ENCODE data around the gene CTSK. TPM values are rescaled to one million over a fixed set of nuclear protein-coding genes. Genes with fewer than 3 reads are reported as not detected.
A peak's percentile ranks its signal among the peaks of the same experiment; 100 is the strongest.
"Not testable (repeated sequence)": the region's sequence is repeated elsewhere in the genome, so short reads cannot be mapped to it uniquely, and the experiment has no call there.

The CTSK gene
- 0.55 and 8.6 TPM in 2 replicates for total RNA-seq (2014; rRNA removed; shearing (Covaris generic))

GRCh38 chr1:150808121-150808520, at the start of gene CTSK:
CTSK (minus strand) TSS chr1:150808260; CDS start chr1:150806805, 1,455 bp downstream.
- in situ Hi-C loops (cut with HindIII; ENCODE audit: low sequenced_read_pairs) = no loop called here
- peak; percentile 44 for DNase-seq (ENCODE audit: low spot score)

- in situ Hi-C loops (cut with HindIII; ENCODE audit: low sequenced_read_pairs); DNase-seq (ENCODE audit: low spot score): not testable (repeated sequence)
Observed at GRCh38 chr1:150852734-150853133, 44.7 kb upstream of the CTSK start.

- DNase-seq (ENCODE audit: low spot score); in situ Hi-C loops (cut with HindIII; ENCODE audit: low sequenced_read_pairs): not testable (repeated sequence)
Observed at GRCh38 chr1:150850801-150851362, 42.8 kb upstream of the CTSK start.

- no peak for DNase-seq (ENCODE audit: low spot score)
- in situ Hi-C loops (cut with HindIII; ENCODE audit: low sequenced_read_pairs) = no loop called here
Observed at GRCh38 chr1:150846473-150847146, 38.5 kb upstream of the CTSK start.

GRCh38 chr1:150843474-150843873, 35.4 kb upstream of the CTSK start:
- in situ Hi-C loops (cut with HindIII; ENCODE audit: low sequenced_read_pairs) = no loop called here

GRCh38 chr1:150842964-150843363, 34.9 kb upstream of the CTSK start:
- in situ Hi-C loops (cut with HindIII; ENCODE audit: low sequenced_read_pairs) = no loop called here
- no peak for DNase-seq (ENCODE audit: low spot score)

More at GRCh38 chr1:150843474-150843873, 35.4 kb upstream of the CTSK start:
- no peak for DNase-seq (ENCODE audit: low spot score)

- in situ Hi-C loops (cut with HindIII; ENCODE audit: low sequenced_read_pairs) = no loop called here
Observed at GRCh38 chr1:150842343-150842742, 34.3 kb upstream of the CTSK start.

GRCh38 chr1:150841626-150842025, 33.6 kb upstream of the CTSK start:
- DNase-seq (ENCODE audit: low spot score) = no peak

More at GRCh38 chr1:150842343-150842742, 34.3 kb upstream of the CTSK start:
- no peak for DNase-seq (ENCODE audit: low spot score)

GRCh38 chr1:150840850-150841249, 32.8 kb upstream of the CTSK start:
- in situ Hi-C loops (cut with HindIII; ENCODE audit: low sequenced_read_pairs); DNase-seq (ENCODE audit: low spot score): not testable (repeated sequence)

More at GRCh38 chr1:150841626-150842025, 33.6 kb upstream of the CTSK start:
- in situ Hi-C loops (cut with HindIII; ENCODE audit: low sequenced_read_pairs) = no loop called here

- in situ Hi-C loops (cut with HindIII; ENCODE audit: low sequenced_read_pairs) = no loop called here
- no peak for DNase-seq (ENCODE audit: low spot score)
Observed at GRCh38 chr1:150836129-150836773, 28.2 kb upstream of the CTSK start.

- DNase-seq (ENCODE audit: low spot score); in situ Hi-C loops (cut with HindIII; ENCODE audit: low sequenced_read_pairs): not testable (repeated sequence)
Observed at GRCh38 chr1:150833961-150834360, 25.9 kb upstream of the CTSK start.

- DNase-seq (ENCODE audit: low spot score) = no peak
- in situ Hi-C loops (cut with HindIII; ENCODE audit: low sequenced_read_pairs) = no loop called here
Observed at GRCh38 chr1:150832597-150832996, 24.5 kb upstream of the CTSK start.

GRCh38 chr1:150829751-150830150, 21.7 kb upstream of the CTSK start:
- no peak for DNase-seq (ENCODE audit: low spot score)
- in situ Hi-C loops (cut with HindIII; ENCODE audit: low sequenced_read_pairs) = no loop called here

GRCh38 chr1:150826299-150826698, 18.2 kb upstream of the CTSK start:
- DNase-seq (ENCODE audit: low spot score) = no peak
- in situ Hi-C loops (cut with HindIII; ENCODE audit: low sequenced_read_pairs) = no loop called here

GRCh38 chr1:150820730-150821512, 12.9 kb upstream of the CTSK start:
- in situ Hi-C loops (cut with HindIII; ENCODE audit: low sequenced_read_pairs) = no loop called here
- DNase-seq (ENCODE audit: low spot score) = no peak

- DNase-seq (ENCODE audit: low spot score) = no peak
- in situ Hi-C loops (cut with HindIII; ENCODE audit: low sequenced_read_pairs) = no loop called here
Observed at GRCh38 chr1:150815871-150816270, 7.8 kb upstream of the CTSK start.

GRCh38 chr1:150813028-150813707, 5.1 kb upstream of the CTSK start:
- peak; percentile 26 for DNase-seq (ENCODE audit: low spot score)
- in situ Hi-C loops (cut with HindIII; ENCODE audit: low sequenced_read_pairs) = no loop called here

- in situ Hi-C loops (cut with HindIII; ENCODE audit: low sequenced_read_pairs) = no loop called here
- no peak for DNase-seq (ENCODE audit: low spot score)
Observed at GRCh38 chr1:150810958-150811659, 3.0 kb upstream of the CTSK start.
